ENCODE measurements around the gene MFSD1.

GRCh38 chr3:158809642-158810041 is 7.8 kb downstream of the MFSD1 start:
- no peak for TF ChIP-seq CTCF (IDR thresholded peaks at IDR 0.05)
- no peak for TF ChIP-seq POLR2AphosphoS5 (IDR thresholded peaks at IDR 0.05)
